Measurements from ENCODE around the gene FEN1.

Gene FEN1

GRCh38 chr11:61769169-61769920 is 23.4 kb upstream of the FEN1 start:
- TF ChIP-seq CTCF (IDR thresholded peaks at IDR 0.05) = no peak

DNA sequence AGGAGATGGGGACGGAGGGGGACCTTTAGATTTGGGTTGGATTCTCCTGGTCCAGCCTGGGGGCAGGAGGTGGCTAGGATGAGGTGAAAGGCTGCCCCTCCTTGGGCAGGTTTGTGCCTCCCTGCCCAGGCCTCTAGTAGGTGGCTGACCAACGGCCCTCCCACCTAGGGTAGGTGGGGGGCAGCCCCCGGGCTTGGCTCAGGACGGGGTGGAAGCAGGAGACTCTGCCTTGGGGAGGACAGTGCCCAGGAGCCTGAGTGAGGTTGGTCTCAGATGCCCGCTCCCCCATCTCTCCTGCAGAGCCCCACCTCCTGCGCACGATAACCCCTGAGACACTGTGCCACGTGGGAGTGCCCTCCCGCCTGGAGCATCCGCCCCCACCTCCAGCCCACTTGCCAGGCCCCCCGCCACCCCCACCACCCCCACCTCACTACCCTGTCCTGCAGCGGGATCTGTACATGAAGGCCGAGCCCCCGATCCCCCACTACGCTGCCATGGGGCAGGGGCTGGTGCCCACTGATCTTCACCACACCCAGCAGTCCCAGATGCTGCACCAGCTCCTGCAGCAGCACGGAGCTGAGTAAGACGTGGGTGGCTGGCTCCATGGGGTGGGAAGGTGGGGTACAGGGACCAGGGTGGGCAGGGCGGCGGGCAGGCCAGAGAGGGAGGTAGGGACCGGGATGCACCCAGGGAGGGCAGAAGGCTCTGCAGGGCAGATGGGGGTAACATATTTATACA is 22.6 kb upstream of the FEN1 start:
- TF ChIP-seq CTCF (IDR thresholded peaks at IDR 0.05) = no peak

DNA sequence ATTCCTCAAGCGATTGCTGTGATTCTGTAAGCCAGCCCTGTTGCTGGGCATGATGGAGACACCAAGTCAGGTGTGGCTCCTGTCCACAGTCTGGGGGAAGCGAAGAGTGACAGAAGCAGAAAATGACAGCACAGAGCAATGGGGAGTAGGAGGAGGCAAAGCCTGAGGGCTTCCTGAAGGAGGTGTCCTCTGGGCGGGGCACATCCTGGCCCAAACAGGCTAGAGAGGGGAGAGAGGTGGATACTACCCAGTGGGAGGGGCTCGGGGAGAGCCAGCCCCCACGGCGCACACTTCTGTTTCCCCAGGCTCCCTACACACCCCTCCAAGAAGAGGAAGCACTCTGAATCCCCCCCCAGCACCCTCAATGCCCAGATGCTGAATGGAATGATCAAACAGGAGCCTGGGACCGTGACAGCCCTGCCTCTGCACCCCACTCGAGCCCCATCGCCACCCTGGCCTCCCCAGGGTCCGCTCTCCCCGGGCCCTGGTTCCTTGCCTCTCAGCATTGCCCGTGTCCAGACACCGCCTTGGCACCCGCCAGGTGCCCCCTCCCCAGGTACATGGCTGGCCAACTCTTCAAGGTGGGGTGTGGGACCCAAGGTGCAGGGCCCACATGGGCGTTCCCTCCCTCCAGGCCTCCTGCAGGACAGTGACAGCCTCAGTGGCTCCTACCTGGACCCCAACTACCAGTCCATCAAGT is 21.4 kb upstream of the FEN1 start:
- no peak for TF ChIP-seq CTCF (IDR thresholded peaks at IDR 0.05)

- TF ChIP-seq CTCF (IDR thresholded peaks at IDR 0.05) = no peak
These were observed 20.7 kb upstream of the FEN1 start for GRCh38 chr11:61771985-61772455.

GRCh38 chr11:61773356-61773755 is 19.4 kb upstream of the FEN1 start:
- TF ChIP-seq CTCF (IDR thresholded peaks at IDR 0.05) = no peak

GRCh38 chr11:61773809-61774208 is 18.9 kb upstream of the FEN1 start:
- no peak for TF ChIP-seq CTCF (IDR thresholded peaks at IDR 0.05)

DNA sequence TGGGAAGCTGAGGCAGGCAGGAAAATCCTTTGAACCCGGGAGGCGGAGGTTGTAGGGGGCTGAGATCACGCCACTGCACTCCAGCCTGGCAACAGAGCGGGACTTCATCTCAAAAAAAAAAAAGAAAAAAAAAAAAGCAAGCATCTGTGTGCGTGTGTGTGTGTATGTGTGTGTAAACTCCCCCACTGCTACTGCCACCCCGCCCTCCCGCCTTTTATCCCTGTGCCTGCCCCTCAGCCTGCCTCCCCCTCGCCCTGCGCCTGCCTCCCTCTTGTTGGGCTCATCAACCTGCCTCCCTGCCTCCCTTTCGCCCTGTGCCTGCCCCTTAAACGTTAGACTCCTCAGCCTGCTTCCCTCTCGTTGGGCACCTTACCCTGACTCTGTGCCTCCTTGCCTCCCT is 18.3 kb upstream of the FEN1 start:
- TF ChIP-seq CTCF (IDR thresholded peaks at IDR 0.05) = no peak
